Mucosa of descending colon (tissue), 3 donors: Measurements from ENCODE around the gene ZCCHC2. TPM values are rescaled to one million over a fixed set of nuclear protein-coding genes. Genes with fewer than 3 reads are reported as not detected.

Source experiments
- ATAC-seq: fragments of 200-7000 bp; cut with Tn5 transposase; one replicate; pipeline ENCODE4 v1.9.1; 2020; ENCODE audit warnings: mild to moderate bottlenecking, moderate library complexity
- DNase-seq, 3 donors: peaks; one replicate each; pipeline ENCODE4 v3.0.0-alpha.2; 2020
- H3K36me3 ChIP-seq: fragments of 200-600 bp; one replicate; pipeline ENCODE4 v1.8.0; 2021; ENCODE audit warnings: low read depth, mild to moderate bottlenecking
- H3K4me1 ChIP-seq: fragments of 200-600 bp; one replicate; pipeline ENCODE4 v1.8.0; 2021; ENCODE audit warnings: low read depth, mild to moderate bottlenecking
- H3K4me3 ChIP-seq: fragments of 200-600 bp; one replicate; pipeline ENCODE4 v1.8.0; 2021; ENCODE audit warnings: mild to moderate bottlenecking
- H3K9me3 ChIP-seq: fragments of 200-600 bp; one replicate; pipeline ENCODE4 v1.8.0; 2021; ENCODE audit warnings: mild to moderate bottlenecking
- intact Hi-C, 2 donors: fragments of 100-400 bp; cut with DNase I in 1 of 2; cut with micrococcal nuclease in 1 of 2; formaldehyde crosslinking; loops; one replicate each; pipeline versions ENCODE4 v1.11.0 to v1.11.1; 2022; cut with DNase I, micrococcal nuclease
- total RNA-seq, 3 donors: library from RNA; stranded (reverse); fragmentation: NEBNext Ultra II Directional in 2 of 3; extraction: Animal tissue kit (Norgen Biotek cat#: 25700) in 2 of 3; gene quantifications; one replicate each; pipeline versions ENCODE4 v1.2.1 to v1.2.4, GENCODE V29; 2021 to 2023
- TF ChIP-seq, protein P1 (sequence below): fragments of 200-600 bp; IDR thresholded peaks from one replicate; pipeline ENCODE4 v1.8.0; 2022; ENCODE audit warnings: antibody characterized with exemption, mild to moderate bottlenecking
- donor health status: DM: no; HTN: no; CAD: no; lungs with moderate emphysema.
- donor health status: DM: no; HTN: no; CAD: no.
- donor health status: DM: no; HTN: yes; CAD: no.

The ZCCHC2 gene
- total RNA-seq, 3 donors from 2014 or later: 22.2 to 27.5 (median 26.0) TPM

DNA sequence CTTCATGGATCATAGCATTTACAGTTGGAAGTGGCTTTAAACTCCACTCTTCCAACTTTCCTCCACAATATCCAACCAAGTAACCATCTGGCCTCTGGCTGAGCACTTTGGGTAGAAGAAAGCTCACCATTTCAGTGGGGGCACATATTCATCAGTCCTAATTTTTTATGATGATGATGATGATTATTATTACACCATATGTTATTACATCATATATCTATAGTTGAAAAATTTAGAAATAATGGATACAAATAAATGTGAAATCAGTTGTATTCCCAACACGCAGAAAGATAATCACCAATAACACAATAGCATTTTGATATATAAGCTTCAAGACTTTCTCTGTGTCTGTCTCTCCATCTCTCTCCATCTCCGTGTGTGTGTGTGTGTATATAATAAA lies 26.6 kb upstream of the ZCCHC2 start:
- Histone ChIP-seq H3K4me3 (no peak overlapping the region), H3K4me1 (no peaks in the 10 kb centered on the region), H3K9me3 (no peaks in the 10 kb centered on the region), H3K36me3 (no peaks in the 10 kb centered on the region)
- intact Hi-C loops: no loop called here
- no peak for DNase-seq
- no peak for ATAC-seq
- TF ChIP-seq, protein P1, sequence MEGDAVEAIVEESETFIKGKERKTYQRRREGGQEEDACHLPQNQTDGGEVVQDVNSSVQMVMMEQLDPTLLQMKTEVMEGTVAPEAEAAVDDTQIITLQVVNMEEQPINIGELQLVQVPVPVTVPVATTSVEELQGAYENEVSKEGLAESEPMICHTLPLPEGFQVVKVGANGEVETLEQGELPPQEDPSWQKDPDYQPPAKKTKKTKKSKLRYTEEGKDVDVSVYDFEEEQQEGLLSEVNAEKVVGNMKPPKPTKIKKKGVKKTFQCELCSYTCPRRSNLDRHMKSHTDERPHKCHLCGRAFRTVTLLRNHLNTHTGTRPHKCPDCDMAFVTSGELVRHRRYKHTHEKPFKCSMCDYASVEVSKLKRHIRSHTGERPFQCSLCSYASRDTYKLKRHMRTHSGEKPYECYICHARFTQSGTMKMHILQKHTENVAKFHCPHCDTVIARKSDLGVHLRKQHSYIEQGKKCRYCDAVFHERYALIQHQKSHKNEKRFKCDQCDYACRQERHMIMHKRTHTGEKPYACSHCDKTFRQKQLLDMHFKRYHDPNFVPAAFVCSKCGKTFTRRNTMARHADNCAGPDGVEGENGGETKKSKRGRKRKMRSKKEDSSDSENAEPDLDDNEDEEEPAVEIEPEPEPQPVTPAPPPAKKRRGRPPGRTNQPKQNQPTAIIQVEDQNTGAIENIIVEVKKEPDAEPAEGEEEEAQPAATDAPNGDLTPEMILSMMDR: no peak

DNA sequence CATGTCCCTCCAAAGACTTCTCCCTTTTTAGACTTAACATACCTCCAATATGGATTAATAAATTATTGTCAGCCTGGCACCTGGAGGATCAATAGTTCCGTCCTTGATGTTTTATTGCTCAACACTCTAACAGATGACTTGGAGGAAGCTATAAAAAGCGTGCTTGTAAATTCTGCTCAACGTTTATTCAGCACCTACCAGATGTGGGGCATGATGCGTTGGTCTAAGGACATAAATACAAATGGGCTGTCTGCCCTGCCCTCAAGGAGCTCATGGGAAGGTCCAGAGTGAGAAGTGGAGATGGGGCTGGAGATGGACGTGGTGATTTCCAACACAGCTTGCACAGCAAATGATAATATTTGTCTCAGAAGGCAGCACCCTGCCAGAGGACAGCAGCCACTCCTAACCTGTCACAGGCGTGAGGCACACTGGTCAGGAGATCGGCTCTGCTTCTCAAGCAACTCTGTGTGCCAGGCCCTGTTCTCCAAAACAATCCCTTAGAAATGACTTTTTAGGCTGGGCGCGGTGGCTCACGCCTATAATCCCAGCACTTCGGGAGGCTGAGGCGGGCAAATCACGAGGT lies 25.5 kb upstream of the ZCCHC2 start:
- intact Hi-C loops: no loop called here
- ATAC-seq (peak; percentile 94), DNase-seq (peak in 1 of 3 donors; percentile 42)
- H3K4me3 ChIP-seq: no peak overlapping the region
- TF ChIP-seq, protein P1: no peak
- H3K36me3 ChIP-seq: no peaks in the 10 kb centered on the region
- no peaks in the 10 kb centered on the region for H3K4me1 ChIP-seq
- H3K9me3 ChIP-seq: no peaks in the 10 kb centered on the region

DNA sequence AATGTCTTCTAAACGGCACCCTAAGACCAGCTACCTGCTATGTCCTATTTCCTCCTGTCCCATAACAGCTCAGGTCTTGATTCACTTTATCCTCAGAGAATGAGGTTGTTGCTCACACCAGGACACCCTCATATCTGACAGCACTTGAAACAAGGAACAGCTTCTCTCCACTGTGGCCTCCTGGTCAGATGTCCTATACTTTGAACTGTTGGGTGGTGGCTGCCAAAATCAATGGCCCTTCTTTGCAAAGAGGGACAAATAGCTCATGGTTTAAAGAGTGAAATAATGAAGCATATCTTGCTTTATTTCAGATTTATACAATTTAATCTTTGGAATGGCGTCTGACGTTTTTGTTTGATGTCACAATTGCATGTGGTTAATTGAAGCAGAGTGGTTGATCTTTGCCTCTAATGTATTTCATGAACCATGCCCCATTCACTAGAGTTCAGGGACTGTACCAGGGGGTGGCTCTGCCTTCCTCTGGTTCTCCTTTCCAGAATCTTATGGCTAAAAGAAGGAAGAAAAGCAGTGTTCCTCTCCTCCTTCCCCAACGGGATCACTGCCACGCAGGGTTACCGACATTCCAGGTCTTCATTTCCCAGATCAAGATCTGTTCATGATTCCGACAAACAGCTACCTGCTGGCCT lies 24.1 kb upstream of the ZCCHC2 start:
- DNase-seq (no peak), ATAC-seq (no peak)
- H3K4me3 ChIP-seq: no peak overlapping the region

DNA sequence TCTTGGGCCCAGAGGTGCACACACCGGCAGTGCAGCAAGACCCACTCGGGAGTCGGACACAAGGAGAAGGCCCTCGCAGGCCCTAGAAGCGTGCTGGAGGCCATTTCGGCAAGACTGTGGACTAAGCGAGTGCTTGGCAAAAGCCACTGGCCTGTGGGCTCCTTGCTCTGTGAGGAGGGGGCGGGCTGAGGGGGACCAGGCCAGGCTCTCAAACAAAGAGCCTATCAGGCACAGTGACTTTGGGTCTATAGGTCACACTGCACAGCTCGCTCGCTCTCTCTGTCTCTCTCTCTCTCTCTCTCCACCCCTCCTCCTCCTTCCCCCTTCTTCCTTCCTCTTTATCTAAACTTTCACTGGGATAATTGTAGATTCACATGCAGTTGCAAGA lies 23.6 kb upstream of the ZCCHC2 start:
- intact Hi-C loops: no loop called here
- ATAC-seq: no peak

More for the DNA sequence above, 24.1 kb upstream of the ZCCHC2 start:
- no peaks in the 10 kb centered on the region for H3K9me3 ChIP-seq
- H3K4me1 ChIP-seq: no peaks in the 10 kb centered on the region
- intact Hi-C loops: no loop called here
- H3K36me3 ChIP-seq: no peaks in the 10 kb centered on the region
- TF ChIP-seq, protein P1: no peak

DNA sequence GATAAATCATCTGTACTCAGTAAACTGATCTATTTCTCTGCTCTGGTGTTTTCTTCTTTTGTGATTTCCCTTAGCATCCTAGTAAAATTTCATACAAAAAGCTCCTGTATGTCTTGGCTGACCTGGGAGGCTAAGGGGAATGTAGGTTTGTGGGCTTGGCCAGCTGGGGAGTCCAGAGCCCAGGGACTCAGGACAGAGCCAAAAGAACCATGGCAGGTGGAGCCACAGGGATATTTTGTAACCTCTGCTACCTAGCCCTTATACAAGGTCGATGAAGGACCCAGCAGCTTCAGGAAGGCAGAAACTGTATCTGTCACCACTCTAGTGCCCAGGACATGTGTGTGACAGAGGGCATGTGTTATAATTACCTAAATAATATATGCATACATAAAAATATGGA lies 22.7 kb upstream of the ZCCHC2 start:
- ATAC-seq (no peak), DNase-seq (no peak)
- H3K4me3 ChIP-seq: no peak overlapping the region
- no peaks in the 10 kb centered on the region for H3K36me3 ChIP-seq
- TF ChIP-seq, protein P1: no peak
- H3K4me1 ChIP-seq: no peaks in the 10 kb centered on the region
- H3K9me3 ChIP-seq: no peaks in the 10 kb centered on the region
- intact Hi-C loops: no loop called here

More for the DNA sequence above, 23.6 kb upstream of the ZCCHC2 start:
- DNase-seq: no peak
- no peak overlapping the region for H3K4me3 ChIP-seq
- H3K9me3 ChIP-seq: no peaks in the 10 kb centered on the region
- TF ChIP-seq, protein P1: no peak
- H3K36me3 ChIP-seq: no peaks in the 10 kb centered on the region
- H3K4me1 ChIP-seq: no peaks in the 10 kb centered on the region
